Loucy (cell line): Measurements from ENCODE around the gene PPP4R3A.

Experiments
- H2AFZ ChIP-seq: fragments of 200-600 bp; sonication (generic); 2 replicates; pipeline ENCODE4 v1.6.0; 2016; ENCODE audit warnings: antibody characterized with exemption, mild to moderate bottlenecking, low read length, moderate library complexity
- H3F3A ChIP-seq: fragments of 200-600 bp; 2 replicates; pipeline ENCODE4 v1.6.0; 2016; ENCODE audit warnings: antibody characterized with exemption, low read depth, mild to moderate bottlenecking
- H3K27me3 ChIP-seq: fragments of 200-600 bp; sonication (generic); 2 replicates; pipeline ENCODE4 v1.6.1; 2014; ENCODE audit warnings: low read length, mild to moderate bottlenecking; ENCODE audit not compliant: insufficient read depth, poor library complexity, severe bottlenecking
- H3K36me3 ChIP-seq: fragments of 200-600 bp; sonication (generic); 2 replicates; pipeline ENCODE4 v1.6.1; 2016; ENCODE audit warnings: low read length; ENCODE audit not compliant: insufficient read depth
- H3K4me1 ChIP-seq: fragments of 200-600 bp; sonication (generic); 2 replicates; pipeline ENCODE4 v1.5.1; 2014; ENCODE audit warnings: low read length, mild to moderate bottlenecking; ENCODE audit not compliant: insufficient read depth, poor library complexity, severe bottlenecking
- H3K4me2 ChIP-seq: fragments of 200-600 bp; sonication (generic); 2 replicates; pipeline ENCODE4 v1.6.0; 2014; ENCODE audit warnings: antibody characterized with exemption, low read length, low read depth, mild to moderate bottlenecking; ENCODE audit not compliant: poor library complexity, severe bottlenecking
- H3K4me3 ChIP-seq: fragments of 200-600 bp; sonication (generic); 2 replicates; pipeline ENCODE4 v1.5.1; 2014; ENCODE audit warnings: low read length, mild to moderate bottlenecking, mixed read lengths; ENCODE audit not compliant: poor library complexity, severe bottlenecking
- H3K79me2 ChIP-seq: fragments of 200-600 bp; sonication (generic); 2 replicates; pipeline ENCODE4 v1.6.1; 2014; ENCODE audit warnings: low read length; ENCODE audit not compliant: insufficient read depth
- H3K9ac ChIP-seq: fragments of 200-600 bp; sonication (generic); 2 replicates; pipeline ENCODE4 v1.6.0; 2014; ENCODE audit warnings: mild to moderate bottlenecking, low read depth, low read length, moderate library complexity; ENCODE audit not compliant: poor library complexity, severe bottlenecking
- H3K9me2 ChIP-seq: fragments of 200-600 bp; sonication (generic); replicated peaks from 2 replicates; pipeline ENCODE4 v1.6.1; 2016; ENCODE audit warnings: low read depth, low read length, mixed read lengths
- H3K9me3 ChIP-seq: fragments of 200-600 bp; sonication (generic); 2 replicates; pipeline ENCODE4 v1.6.1; 2014; ENCODE audit warnings: mild to moderate bottlenecking, antibody characterized with exemption, low read length, low read depth; ENCODE audit not compliant: insufficient read depth
- H4K20me1 ChIP-seq: fragments of 200-600 bp; sonication (generic); 2 replicates; pipeline ENCODE4 v1.6.0; 2014; ENCODE audit warnings: antibody characterized with exemption, low read length, mild to moderate bottlenecking; ENCODE audit not compliant: insufficient read depth, poor library complexity, severe bottlenecking
- EZH2phosphoT487 ChIP-seq: fragments of 200-600 bp; IDR thresholded peaks from 2 replicates; pipeline ENCODE4 v1.6.1; 2018; ENCODE audit warnings: antibody characterized with exemption, mild to moderate bottlenecking, moderate library complexity, borderline replicate concordance
- TF ChIP-seq, protein P1 (sequence below): fragments of 200-600 bp; sonication (generic); conservative IDR thresholded peaks from 2 replicates; pipeline ENCODE4 v1.5.1; 2014; ENCODE audit warnings: mild to moderate bottlenecking, antibody characterized with exemption, low read length

The PPP4R3A gene

DNA sequence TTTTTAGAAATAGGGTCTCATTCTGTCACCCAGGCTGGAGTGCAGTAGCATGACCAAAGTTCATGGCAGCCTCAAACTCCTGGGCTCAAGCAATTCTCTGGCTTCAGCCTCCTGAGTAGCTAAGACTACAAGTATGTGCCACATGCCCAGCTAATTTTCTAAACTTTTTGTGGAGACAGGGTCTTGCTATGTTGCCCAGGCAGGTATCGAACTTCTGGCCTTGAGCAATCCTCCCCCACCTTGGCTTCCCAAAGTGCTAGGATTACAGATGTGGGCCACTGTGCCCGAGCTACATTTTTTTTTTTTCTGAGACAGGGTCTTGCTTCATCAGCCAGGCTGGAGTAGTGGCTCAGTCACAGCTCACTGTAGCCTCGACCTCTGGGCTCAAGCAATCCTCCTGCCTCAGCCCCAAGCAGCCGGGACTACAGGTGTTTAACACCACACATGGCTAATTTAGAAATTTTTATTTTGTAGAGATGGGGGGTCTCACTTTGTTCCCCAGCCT lies 7.1 kb downstream of the PPP4R3A start:
- peaks cover 90% of the 10 kb centered on the region for H4K20me1 ChIP-seq
- peak overlapping the region; percentile 51 for H3K4me3 ChIP-seq
- peaks cover 97% of the 10 kb centered on the region for H3K79me2 ChIP-seq
- H3K27me3 ChIP-seq, result no peaks in the 10 kb centered on the region
- no peaks in the 10 kb centered on the region for H3K9me2 ChIP-seq
- no peaks in the 10 kb centered on the region for H3K9me3 ChIP-seq
- H3F3A ChIP-seq, result no peaks in the 10 kb centered on the region
- peaks cover 33% of the 10 kb centered on the region for H3K4me1 ChIP-seq
- H3K4me2 ChIP-seq, result peak overlapping the region; percentile 76
- TF ChIP-seq, protein P1, sequence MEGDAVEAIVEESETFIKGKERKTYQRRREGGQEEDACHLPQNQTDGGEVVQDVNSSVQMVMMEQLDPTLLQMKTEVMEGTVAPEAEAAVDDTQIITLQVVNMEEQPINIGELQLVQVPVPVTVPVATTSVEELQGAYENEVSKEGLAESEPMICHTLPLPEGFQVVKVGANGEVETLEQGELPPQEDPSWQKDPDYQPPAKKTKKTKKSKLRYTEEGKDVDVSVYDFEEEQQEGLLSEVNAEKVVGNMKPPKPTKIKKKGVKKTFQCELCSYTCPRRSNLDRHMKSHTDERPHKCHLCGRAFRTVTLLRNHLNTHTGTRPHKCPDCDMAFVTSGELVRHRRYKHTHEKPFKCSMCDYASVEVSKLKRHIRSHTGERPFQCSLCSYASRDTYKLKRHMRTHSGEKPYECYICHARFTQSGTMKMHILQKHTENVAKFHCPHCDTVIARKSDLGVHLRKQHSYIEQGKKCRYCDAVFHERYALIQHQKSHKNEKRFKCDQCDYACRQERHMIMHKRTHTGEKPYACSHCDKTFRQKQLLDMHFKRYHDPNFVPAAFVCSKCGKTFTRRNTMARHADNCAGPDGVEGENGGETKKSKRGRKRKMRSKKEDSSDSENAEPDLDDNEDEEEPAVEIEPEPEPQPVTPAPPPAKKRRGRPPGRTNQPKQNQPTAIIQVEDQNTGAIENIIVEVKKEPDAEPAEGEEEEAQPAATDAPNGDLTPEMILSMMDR, result no peak
- TF ChIP-seq EZH2phosphoT487, result no peak
- no peak overlapping the region for H3K9ac ChIP-seq
- no peak overlapping the region for H2AFZ ChIP-seq
- peaks cover 31% of the 10 kb centered on the region; the same call in 1 of the 2 replicates for H3K36me3 ChIP-seq

DNA sequence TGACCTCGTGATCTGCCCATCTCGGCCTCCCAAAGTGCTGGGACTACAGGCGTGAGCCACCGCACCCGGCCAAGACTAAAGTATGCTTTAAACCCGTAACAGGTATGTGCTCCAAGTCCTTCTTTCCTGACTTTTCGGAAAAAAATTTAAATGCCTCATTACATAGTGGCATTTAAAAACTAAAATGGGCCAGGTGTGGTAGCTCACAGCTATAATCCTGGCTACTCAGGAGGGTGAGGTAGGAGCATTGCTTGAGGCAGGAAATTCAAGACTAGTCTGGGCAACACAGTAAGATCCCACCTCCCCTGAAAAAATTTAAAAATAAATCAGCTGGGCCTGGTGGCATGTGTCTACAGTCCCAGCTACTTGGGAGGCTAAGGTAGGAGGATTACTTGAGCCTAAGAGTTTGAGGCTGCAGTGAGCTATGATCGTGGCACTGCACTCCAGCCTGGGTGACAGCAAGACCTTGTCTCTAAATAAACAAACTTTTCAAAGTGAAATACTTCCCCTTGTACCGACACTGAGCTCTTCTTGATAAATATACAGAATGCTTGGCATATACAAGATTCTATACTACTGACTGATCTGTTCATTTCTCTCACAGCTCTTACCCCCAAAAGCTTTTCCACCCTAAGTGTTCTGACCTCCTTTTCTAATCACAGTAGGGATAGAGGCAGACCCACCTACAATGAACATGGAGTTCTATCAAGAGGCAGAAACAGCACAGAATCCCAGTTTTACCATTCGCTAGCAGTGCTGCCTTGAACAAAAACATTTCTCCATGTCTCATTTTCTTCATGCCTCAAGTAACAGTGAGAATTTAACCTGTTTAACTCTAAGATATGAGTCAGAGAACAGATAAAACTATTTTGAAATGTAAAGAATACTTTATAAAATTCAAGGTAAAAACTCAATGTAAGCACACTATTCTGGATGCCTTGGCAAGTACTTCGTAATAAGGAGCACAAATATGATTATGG lies 7.9 kb downstream of the PPP4R3A start:
- Histone ChIP-seq H3K79me2 (peaks cover 98% of the 10 kb centered on the region), H2AFZ (no peak overlapping the region), H3K27me3 (no peaks in the 10 kb centered on the region), H3K4me2 (peak overlapping the region; percentile 76), H3K4me3 (peak overlapping the region; percentile 16), H3K9me3 (no peaks in the 10 kb centered on the region), H4K20me1 (peaks cover 92% of the 10 kb centered on the region), H3K9ac (no peak overlapping the region), H3F3A (no peaks in the 10 kb centered on the region), H3K36me3 (peaks cover 39% of the 10 kb centered on the region), H3K9me2 (no peaks in the 10 kb centered on the region), H3K4me1 (peaks cover 34% of the 10 kb centered on the region)
- TF ChIP-seq EZH2phosphoT487, result no peak
- TF ChIP-seq, protein P1, result no peak

DNA sequence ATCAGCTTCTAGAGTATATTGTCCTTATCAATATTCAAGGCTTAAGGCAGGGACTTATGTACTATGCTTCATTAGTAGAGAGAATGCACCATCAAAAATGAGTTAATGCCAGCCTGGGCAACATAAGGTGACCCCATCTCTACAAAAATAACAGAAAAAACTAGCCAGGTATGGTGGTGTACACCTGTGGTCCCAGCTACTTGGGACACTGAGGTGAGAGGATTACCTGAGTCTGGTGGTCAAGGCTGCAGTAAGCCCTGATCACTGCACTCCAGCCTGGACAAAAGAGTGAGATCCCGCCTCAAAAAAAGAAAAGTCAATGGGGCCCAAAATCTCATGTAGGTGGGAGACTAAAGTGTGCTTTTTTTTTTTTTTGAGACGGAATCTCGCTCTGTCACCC lies 8.8 kb downstream of the PPP4R3A start:
- Histone ChIP-seq H4K20me1 (peaks cover 93% of the 10 kb centered on the region), H3K4me1 (peaks cover 43% of the 10 kb centered on the region), H3K9me2 (no peaks in the 10 kb centered on the region), H3K36me3 (peaks cover 35% of the 10 kb centered on the region), H3K9me3 (no peaks in the 10 kb centered on the region), H2AFZ (no peak overlapping the region), H3K79me2 (peaks cover 99% of the 10 kb centered on the region), H3K4me3 (no peak overlapping the region), H3F3A (no peaks in the 10 kb centered on the region), H3K27me3 (no peaks in the 10 kb centered on the region), H3K4me2 (peak overlapping the region; percentile 48), H3K9ac (no peak overlapping the region)
- no peak for TF ChIP-seq EZH2phosphoT487
- TF ChIP-seq, protein P1, result no peak
